Activated gamma-delta T cell (primary cell): Measurements from ENCODE around the gene NBAS.

Source experiments
- DNase-seq: peaks from one replicate; lab custom pipeline; 2025; lab: John Stamatoyannopoulos, UW
- total RNA-seq, 2 donors: gene quantifications; one replicate each; lab custom pipeline; 2026; lab: John Stamatoyannopoulos, UW

NBAS gene
- 130 to 136 reads per million in 2 donors for total RNA-seq

- peak; percentile 19 for DNase-seq
Observed at GRCh38 chr2:15560988-15561573, at the start of gene NBAS. NBAS (minus strand) TSS chr2:15561334; CDS start chr2:15561304, 30 bp downstream.

- no peak for DNase-seq
Observed at GRCh38 chr2:15610430-15610952, 49.4 kb upstream of the NBAS start.

GRCh38 chr2:15609341-15610042, 48.4 kb upstream of the NBAS start:
- no peak for DNase-seq

- DNase-seq, result no peak
Observed at GRCh38 chr2:15608392-15608761, 47.2 kb upstream of the NBAS start.

GRCh38 chr2:15607709-15608391, 46.7 kb upstream of the NBAS start:
- no peak for DNase-seq

- no peak for DNase-seq
Observed at GRCh38 chr2:15606481-15607441, 45.6 kb upstream of the NBAS start.

GRCh38 chr2:15605721-15606120, 44.6 kb upstream of the NBAS start:
- DNase-seq, result no peak

GRCh38 chr2:15603948-15604347, 42.8 kb upstream of the NBAS start:
- DNase-seq, result no peak

- DNase-seq, result no peak
Observed at GRCh38 chr2:15603044-15603765, 42.1 kb upstream of the NBAS start.

- DNase-seq, result no peak
Observed at GRCh38 chr2:15602393-15602792, 41.3 kb upstream of the NBAS start.

- no peak for DNase-seq
Observed at GRCh38 chr2:15601681-15602080, 40.5 kb upstream of the NBAS start.

GRCh38 chr2:15599994-15600393, 38.9 kb upstream of the NBAS start:
- no peak for DNase-seq

GRCh38 chr2:15596968-15597367, 35.8 kb upstream of the NBAS start:
- no peak for DNase-seq

GRCh38 chr2:15596350-15596749, 35.2 kb upstream of the NBAS start:
- no peak for DNase-seq

- DNase-seq, result no peak
Observed at GRCh38 chr2:15595936-15596335, 34.8 kb upstream of the NBAS start.

GRCh38 chr2:15595342-15595905, 34.3 kb upstream of the NBAS start:
- DNase-seq, result no peak

GRCh38 chr2:15594291-15595256, 33.4 kb upstream of the NBAS start:
- DNase-seq, result no peak

- DNase-seq, result no peak
Observed at GRCh38 chr2:15593327-15593705, 32.2 kb upstream of the NBAS start.

GRCh38 chr2:15591692-15592463, 30.7 kb upstream of the NBAS start, which contains the start of gene DDX1:
DDX1 (plus strand) TSS chr2:15591868; CDS start chr2:15591934, 66 bp downstream.
- peak; percentile 73 for DNase-seq
